Stimulated activated CD4-positive, alpha-beta T cell treated with anti-CD3 and anti-CD28 coated beads, Interleukin-12 subunit alpha, Interleukin-12 subunit beta, amount 100 ng/mL, for 24 hours (primary cell): Measurements from ENCODE around the gene NR2F6.
"Not testable (repeated sequence)": the region's sequence is repeated elsewhere in the genome, so short reads cannot be mapped to it uniquely, and the experiment has no call there.

Experiments
- DNase-seq, 2 experiments: peaks; one replicate each; pipeline ENCODE4 v3.0.0-alpha.2; 2020; ENCODE audit warnings: low read depth in 2 of 2

The NR2F6 gene

DNA sequence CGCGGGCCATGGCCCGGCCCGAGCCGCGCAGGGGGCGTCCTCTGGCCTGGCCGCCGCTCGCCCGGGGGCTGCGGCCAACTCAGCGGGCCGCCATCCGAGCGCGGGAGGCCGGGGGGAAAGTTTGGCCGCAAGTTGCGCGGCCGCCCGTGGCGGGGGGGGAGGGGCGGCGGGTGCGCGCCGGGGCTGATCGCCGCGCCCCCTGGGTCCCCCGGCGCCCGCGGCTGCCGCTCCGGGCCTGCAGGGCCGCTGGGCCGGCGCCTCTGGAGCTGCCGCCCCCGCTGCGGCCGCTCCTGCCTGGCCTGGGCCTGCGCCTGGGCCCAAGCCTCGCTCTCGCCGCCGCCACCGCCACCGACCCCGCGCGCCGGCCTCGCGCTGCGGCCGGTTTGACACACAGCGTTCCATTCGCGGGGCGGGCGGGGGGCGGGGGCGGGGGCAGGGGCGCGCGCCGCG lies at the start of gene NR2F6:
Gene NR2F6, minus strand, starts transcription at position 385 of the 450 bp plus-strand sequence. CDS start 699 bp downstream, outside the sequence.
- DNase-seq, result no peak

DNA sequence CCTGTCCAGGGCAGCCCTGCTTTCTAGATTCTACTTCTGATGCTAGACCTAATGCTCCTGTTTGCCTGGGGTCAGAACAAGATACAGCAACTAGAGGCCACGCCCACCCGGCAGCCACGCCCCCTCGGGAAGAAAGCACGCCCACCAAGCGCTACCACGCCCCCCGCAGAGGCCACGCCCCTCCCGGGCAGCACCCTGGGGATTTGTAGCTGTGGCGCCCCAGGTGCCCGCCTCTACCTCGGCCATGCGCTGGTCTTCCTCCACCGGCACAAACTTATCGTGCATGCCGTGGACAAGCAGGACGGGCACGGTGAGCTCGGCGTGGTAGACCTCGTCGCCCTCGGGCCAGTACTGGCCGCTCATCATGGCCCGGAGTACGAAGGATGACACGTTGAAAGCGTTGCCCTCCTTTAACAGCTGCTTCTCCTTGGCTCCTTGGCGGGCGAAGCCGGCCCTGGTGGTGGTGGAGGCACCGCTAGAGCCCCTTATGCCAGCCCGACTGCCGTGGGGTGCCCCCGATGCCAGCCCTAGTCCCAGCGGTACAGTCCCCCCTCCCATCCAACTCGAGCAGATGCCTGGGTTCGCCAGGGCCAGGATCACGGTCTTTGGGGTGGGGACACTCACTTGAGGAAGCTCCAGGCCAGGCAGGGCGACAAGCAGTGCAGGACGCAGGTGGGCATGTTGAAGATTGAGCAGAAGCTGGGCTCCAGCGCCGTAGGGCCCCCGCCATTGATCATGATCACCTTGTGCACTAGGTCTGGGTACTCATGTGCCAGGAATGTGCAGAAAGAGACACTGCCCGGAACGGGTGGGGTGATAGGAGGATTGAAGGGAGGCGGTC lies 48.6 kb upstream of the NR2F6 start:
- DNase-seq, result peak in 1 of 2 experiments; percentile 61

DNA sequence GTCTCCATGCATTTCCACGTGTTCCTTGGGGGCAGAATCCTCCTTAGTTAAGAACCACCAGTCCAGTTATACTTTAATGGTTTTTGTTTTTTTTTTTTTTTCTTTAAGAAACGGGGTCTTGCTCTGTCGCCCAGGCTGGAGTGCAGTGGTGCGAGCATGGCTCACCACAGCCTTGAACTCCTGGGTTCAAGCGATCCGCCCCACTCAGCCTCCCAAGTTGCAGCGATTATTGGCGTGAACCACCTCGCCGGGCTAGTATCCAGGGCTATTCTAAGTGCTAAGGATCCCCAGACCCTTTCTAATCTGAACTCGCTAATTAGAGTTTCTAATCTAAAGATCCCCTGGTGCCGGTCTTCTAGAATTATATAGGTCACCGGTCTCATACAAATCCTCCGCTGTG lies 47.9 kb upstream of the NR2F6 start:
- no peak for DNase-seq

DNA sequence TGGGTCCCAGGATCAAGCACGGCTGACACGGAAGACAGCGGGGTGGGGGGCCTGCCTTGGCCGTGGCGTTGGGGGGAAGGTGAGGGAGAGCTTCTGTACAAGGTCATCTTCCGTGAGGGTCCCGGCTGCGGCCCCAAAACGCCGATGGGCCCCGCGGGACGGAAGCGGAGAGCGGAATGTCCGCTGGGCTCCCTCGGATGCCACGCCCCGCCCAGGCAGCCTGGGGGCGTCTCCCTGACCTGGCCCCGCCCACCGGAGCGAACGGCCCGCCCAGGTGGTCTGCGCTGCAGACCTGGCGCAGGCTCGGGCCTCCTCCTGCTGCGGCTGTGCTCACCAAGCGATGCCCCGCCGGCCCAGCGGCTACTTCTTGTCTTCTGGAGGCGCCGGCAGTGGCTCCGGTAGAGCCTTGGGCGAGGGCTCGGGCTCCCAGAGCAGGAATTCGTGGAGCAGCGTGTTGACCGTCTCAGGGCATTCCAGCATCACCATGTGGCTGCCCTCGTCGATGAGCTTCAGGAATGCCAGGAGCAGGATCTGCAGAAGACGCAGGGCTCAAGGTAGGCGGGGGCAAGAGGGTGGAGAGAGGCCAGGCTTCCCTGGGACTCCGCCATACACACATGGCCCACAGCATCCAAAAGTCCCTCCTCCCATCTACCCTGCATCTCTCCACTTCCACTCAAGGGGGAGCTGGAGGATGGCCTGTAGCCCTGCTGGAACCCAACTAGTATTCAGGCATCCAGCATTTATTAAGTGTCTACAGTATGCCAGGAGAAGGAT lies 46.8 kb upstream of the NR2F6 start:
- DNase-seq, result peak; percentile 69 to 78

DNA sequence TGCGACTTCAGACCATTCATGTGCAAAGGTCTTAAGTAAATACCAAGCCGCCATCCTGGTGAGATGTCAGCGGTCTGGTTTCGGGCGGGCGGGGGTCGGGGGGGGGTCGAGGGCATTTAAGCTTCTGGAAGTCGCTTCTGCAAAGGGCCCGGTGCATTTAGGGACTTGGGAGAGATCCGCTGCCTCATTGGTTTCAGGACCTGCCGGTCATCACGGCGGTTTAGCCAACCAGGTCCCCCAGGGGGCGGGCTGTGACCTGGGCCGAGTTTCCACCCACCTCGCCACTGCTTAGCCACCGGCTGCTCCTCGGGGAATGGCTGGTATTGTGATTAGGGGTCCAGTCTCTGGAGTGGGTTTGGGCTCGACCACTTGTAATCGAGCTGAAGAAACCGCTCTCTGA lies 43.8 kb upstream of the NR2F6 start:
- peak in 1 of 2 experiments; percentile 61 for DNase-seq

DNA sequence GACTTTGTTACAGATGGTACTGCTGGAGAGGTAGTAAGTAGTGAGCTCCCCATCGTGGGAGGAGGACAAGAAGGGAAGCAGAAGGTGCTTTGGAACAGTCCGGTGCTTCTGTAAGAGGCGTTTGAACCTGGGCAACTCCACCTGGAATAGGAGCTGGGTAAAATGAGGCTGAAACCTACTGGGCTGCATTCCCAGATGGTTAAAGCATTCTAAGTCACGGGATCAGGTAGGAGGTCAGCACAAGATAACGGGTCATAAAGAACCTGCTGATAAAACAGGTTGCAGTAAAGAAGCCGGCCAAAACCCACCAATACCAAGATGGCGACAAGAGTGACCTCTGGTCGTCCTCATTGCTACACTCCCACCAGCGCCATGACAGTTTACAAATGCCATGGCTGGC lies 41.0 kb upstream of the NR2F6 start:
- DNase-seq, result no peak

DNA sequence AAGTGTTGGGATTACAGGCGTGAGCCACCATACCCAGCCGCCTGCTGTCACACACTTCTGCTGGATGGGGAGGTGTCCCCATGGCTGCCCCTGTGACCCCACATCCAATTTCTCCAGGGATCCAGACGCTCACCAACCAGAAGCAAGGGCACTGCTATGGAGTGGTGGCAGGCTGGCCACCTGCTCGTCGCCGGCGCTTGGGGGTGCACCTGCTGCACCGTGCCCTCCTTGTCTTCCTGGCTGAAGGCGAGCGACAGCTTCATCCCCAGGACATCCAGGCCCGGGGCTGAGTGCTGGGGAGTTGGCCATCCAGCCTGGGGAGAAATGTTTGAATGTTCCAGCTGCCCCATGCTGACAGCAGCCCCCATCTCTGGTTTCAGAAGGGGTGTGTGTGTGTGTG lies 40.5 kb upstream of the NR2F6 start:
- DNase-seq, result no peak

DNA sequence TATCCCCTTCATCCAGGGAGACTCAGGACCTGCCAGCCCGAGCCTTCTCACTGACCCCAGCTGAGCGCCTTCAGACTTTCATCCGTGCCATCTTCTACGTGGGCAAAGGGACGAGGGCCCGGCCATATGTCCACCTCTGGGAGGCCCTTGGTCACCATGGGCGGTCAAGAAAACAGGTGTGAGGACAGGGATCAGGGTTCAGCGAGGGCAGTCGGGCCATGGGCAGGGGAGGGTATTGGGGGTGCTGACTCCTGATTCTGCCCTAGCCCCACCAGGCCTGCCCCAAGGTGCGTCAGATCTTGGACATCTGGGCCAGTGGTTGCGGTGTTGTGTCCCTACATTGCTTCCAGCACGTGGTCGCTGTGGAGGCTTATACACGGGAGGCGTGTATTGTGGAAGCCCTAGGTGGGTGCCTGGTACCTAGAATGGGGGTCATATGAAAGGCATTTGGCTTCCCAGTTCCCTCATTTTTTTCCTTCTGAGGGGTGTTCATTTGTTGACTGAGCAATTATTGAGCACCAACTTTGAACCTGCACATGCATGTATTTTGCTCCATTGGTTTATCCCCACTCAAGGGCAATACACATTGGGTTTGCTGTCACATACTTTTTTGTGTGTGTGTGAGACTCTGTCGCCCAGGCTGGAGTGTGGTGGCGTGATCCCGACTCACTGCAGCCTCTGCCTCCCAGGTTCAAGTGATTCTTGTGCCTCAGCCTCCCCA lies 39.9 kb upstream of the NR2F6 start:
- DNase-seq, result no peak

DNA sequence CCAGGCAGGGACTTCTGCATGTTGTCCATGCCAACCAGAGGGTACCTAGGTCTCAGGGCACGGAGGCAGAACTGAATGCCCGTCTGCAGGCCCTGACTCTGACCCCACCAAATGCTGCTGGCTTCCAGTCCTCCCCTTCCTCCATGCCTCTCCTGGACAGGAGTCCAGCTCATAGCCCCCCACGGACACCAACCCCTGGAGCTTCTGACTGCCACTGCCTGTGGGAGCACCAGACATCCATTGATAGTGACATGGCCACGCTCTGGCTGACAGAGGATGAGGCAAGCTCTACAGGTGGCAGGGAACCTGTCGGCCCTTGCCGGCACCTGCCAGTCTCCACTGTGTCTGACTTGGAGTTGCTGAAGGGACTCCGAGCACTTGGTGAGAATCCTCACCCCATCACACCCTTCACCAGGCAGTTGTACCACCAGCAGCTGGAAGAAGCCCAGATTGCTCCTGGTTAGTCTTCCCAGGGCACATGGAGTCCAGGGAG lies 37.8 kb upstream of the NR2F6 start:
- DNase-seq, result no peak

DNA sequence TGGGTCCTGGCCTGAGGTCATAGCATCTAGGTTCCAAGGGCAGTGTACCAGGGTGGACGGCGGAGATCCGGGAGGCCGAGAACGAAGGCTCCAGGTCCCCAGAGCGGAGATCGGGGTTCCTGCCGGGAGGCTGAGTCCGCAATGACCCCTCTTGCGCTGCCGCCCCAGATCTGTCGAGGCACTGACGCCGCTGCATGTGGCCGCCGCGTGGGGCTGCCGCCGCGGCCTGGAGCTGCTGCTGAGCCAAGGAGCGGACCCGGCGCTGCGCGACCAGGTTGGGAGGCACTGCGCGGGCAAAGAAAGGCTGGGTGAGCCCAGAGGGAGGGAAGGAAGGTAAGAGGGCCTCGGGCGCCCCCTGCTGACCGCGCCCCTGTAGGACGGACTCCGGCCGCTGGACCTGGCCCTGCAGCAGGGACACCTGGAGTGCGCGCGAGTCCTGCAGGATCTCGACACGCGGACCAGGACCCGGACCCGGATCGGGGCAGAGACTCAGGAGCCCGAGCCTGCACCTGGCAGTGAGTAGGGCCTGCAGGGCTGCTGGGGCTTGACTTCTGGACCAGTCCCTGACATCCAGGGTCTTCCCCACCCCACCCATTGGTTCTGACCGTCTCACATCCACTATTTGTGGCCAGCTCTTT lies 36.9 kb upstream of the NR2F6 start:
- peak; percentile 51 to 77 for DNase-seq

DNA sequence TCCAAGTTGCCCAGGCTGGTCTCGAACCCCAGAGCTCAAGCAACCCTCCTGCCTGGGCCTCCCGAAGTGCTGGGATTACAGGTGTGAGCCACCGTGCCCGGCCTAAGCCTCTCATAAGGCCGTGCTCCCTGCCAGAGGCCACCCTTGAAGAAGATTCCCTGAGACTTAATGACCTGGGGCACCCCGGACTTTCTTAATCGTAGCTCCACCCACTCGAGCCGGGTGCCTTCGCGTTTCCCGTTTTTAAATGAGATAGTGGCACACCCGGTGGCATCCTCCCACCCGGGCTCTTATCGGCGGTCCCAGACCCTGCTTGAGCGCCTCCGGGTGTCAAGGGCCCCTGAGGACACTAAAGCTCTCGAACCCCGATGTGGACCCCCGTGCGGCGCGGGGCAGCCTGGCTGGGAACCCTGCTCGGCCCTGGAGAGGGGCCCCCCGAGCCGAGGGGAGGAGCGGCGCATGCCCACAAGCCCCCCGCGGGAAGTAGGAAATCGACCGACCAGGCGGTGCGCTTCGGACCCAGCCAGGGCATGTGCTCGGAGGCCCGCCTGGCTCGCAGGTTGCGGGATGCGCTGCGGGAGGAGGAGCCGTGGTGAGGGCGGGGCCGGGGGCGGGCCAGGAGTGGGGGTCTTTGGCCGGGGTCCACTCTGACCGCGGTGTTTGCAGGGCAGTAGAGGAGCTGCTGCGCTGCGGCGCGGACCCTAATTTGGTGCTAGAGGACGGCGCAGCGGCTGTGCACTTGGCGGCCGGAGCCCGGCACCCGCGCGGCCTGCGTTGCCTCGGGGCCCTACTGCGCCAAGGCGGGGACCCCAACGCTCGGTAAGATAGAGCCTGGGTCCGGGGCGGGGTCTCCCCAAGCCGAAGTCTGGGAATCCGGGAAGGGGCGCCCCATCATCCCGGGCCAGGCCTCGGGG lies 35.9 kb upstream of the NR2F6 start, which contains the start of gene ANKLE1:
Gene ANKLE1, plus strand, starts transcription at position 511 of the 914 bp plus-strand sequence. Its CDS starts 20 bp downstream, at position 531.
- peak in 1 of 2 experiments; percentile 28 for DNase-seq

DNA sequence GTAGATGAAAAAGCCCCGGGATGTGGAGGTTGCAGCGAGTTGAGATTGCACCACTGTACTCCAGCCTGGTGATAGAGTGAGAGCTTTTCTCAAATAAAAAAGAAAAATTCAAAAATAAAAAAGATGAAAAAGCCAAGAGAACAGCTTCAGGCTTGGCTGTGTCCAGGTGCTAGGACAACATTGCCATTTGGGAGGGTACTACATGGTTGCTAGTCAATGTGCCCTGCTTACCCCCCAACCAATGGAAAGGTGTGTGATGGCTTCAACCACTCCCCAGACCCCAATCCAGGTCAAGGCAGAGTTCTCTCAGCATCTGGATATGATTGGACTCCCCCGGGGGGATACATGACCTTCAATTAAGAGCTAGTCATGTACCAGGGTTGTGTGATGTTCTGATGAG lies 33.7 kb upstream of the NR2F6 start:
- DNase-seq, result no peak

DNA sequence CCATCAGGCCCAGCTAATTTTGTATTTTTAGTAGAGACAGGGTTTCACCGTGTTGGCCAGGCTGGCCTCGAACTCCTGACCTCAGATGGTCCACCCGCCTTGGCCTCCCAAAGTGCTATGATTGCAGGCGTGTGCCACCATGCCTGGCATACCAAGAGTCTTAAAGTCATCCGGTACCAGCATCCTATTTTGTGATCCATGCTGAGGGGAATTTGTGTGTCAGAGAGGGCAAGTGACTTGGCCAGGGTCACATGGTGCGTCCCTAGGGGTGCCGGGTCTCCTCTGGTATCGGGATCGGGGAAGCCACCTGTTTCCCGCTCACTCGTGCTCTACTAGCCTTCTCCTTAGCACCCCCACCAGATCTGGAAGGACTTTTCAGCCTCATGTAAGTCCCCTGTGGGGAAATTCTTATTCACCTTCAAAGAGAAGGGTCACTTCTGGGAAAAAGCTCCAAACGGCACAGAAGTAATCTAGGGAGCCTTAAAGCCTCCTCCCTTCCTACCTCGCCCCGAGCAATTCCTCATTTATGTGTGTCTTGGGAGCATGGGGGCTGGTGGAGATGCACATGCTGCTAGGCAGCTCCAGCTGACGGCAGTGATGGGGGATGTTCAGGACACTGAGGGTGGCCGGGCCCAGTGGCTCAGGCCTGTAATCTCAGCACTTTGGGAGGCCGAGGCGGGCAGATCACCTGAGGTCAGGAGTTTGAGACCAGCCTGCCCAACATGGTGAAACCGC lies 29.9 kb upstream of the NR2F6 start:
- DNase-seq, result no peak

DNA sequence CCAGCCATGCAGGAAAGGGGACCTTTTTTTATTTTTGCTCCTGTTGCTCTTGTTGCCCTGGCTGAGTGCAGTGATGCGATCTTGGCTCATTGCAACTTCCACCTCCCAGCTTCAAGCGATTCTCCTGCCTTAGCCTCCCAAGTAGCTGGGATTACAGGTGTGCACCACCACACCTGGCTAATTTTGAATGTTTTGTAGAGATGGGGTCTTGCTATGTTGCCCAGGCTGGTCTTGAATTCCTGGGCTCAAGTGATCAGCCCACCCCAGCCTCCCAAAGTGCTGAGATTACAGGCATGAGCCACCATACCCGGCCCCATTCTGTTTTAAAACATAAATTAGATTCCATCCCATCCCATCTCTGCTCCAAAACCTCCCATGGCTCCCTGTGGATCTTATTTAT lies 29.2 kb upstream of the NR2F6 start:
- DNase-seq, result not testable (repeated sequence)

DNA sequence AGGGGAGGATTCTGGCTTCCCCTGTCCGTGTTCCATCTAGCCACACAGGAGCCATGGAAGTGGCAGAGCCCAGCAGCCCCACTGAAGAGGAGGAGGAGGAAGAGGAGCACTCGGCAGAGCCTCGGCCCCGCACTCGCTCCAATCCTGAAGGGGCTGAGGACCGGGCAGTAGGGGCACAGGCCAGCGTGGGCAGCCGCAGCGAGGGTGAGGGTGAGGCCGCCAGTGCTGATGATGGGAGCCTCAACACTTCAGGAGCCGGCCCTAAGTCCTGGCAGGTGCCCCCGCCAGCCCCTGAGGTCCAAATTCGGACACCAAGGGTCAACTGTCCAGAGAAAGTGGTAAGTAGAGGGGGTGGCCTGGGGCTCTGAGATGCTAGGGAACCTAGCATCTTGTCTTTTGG lies 23.0 kb upstream of the NR2F6 start:
- DNase-seq, result no peak

DNA sequence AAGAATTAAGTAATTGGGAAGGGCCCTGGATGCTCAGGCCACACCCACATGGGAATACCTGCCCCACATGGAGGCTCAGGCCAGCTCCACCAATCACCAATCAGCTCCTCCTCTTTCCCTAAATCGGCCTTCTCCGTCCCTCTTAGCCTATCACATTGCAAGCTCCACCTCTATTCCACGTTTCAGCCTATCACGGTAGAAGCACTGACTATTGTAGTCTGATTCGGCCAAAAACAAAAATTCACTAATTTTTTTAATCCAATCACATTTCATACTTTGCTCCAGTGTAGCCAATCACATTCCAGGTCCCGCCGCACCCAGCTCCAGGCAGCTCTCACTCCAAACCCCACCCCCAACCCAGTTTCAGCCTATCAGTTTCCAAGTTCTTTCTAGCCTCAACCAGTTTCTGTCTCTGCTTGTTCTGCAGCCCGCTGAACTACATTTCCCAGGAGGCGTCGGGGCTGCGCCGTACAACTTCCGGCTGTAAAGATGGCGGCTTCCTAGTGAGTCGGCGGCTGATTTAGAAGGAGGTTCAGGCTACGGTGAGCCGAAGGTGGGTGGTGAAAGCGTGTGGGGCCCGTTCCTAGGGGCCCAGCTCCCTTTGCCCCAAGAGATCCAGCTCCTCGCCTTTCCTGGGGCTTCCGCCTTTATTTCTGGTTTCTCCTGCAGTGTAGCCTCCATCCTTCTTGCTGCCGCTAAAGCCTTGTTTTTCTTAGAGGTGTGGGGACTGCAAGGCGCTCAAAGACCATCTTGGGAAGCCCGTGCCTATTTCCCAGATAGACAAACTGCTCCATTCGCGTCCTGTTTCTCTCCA lies 21.5 kb upstream of the NR2F6 start, which contains the start of gene BABAM1:
Gene BABAM1, plus strand, starts transcription at position 469 of the 814 bp plus-strand sequence. CDS start 1,364 bp downstream, outside the sequence.
- peak; percentile 85 to 92 for DNase-seq

DNA sequence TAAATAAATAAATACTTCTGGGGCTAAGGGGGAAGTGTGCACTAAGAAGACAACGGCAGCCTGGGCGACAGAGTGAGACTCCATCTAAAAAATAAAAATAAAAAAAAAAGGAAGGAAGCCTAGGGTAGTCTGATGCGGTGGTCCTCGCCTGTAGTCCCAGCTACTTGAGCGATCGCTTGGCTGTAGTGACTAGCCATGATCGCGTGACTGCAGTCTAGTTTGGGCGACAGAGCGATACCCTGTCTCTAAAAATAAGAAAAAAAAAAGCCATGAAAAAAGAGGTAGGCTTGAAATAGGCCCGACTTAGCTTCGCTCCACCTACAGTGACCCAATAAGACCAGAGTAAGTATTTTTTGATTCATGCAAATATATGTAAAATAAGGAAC lies 20.9 kb upstream of the NR2F6 start:
- DNase-seq, result no peak

DNA sequence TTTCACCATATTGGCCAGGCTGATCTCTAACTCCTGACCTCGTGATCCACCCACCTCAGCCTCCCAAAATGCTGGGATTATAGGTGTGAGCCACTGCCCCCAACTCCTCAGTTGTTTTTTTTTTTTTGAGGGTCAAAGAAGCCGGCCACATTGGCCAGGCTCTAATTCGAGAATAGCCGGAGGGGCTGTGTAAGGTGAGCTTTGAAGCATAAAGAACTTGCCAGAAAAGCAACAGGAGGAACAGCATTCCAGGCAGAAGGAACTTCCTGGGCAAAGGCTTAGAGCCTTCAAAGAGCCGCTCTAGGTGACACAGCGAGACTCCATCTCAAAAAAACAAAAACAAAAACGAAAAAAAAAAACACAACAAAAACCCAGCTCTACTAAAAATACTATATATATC lies 20.3 kb upstream of the NR2F6 start:
- DNase-seq, result no peak

DNA sequence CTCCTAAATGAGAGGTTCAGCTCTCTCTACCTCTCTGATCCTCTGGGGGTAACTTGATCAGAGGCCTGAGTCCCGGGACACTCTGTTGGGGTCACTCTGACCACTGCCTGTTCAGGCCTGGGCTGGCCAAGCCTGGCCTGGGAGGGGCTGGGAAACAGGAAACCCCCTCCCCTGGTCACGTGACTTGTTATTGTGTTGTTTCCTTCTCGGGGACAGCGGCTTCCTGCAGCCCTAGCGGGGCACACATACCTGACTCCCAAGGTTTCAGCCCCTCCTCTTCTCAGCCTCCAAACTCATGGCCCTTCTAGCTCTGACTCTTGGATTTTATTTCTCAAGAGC lies 18.9 kb upstream of the NR2F6 start, which contains the start of gene USHBP1:
Gene USHBP1, minus strand, starts transcription at position 105 of the 339 bp plus-strand sequence. CDS start 446 bp downstream, outside the sequence.
- DNase-seq, result no peak
